MCF 10A (cell line): ENCODE results near the gene MAPK1. TPM values are rescaled to one million over a fixed set of nuclear protein-coding genes. Genes with fewer than 3 reads are reported as not detected.
A peak's percentile ranks its signal among the peaks of the same experiment; 100 is the strongest.

ENCODE experiments used
- BruUV-seq: library from RNA; stranded (reverse); fragments of 400-500 nt; replicated peaks from 2 replicates; lab custom pipeline; 2021; lab: Mats Ljungman, UMichigan
- CTCF ChIA-PET: fragments of 300-600 bp; sonication (Branson Sonifier 250); formaldehyde crosslinking; extraction: SDS; loops from one replicate; lab custom pipeline; 2021; ENCODE audit warnings: antibody characterized with exemption, inconsistent platforms; lab: Yijun Ruan, JAX
- POLR2A ChIA-PET: fragments of 300-600, 350-650 bp; sonication (Branson Sonifier 250); formaldehyde crosslinking; extraction: SDS; loops from one replicate; lab custom pipeline; 2020; ENCODE audit warnings: antibody characterized with exemption, inconsistent platforms; lab: Yijun Ruan, JAX
- DNase-seq: peaks from one replicate; pipeline ENCODE4 v3.0.0-alpha.2; 2018; ENCODE audit not compliant: unreplicated experiment
- H3K27ac Mint-ChIP-seq: one replicate; pipeline ENCODE4 v1.8.0; 2022; ENCODE audit warnings: mild to moderate bottlenecking, low read depth, mixed read lengths; ENCODE audit not compliant: unreplicated experiment
- H3K27me3 Mint-ChIP-seq: one replicate; pipeline ENCODE4 v1.8.0; 2022; ENCODE audit warnings: mixed read lengths; ENCODE audit not compliant: insufficient read depth, unreplicated experiment
- H3K36me3 Mint-ChIP-seq: one replicate; pipeline ENCODE4 v1.8.0; 2022; ENCODE audit warnings: mild to moderate bottlenecking, moderate library complexity, mixed read lengths; ENCODE audit not compliant: insufficient read depth, unreplicated experiment
- H3K4me1 Mint-ChIP-seq: one replicate; pipeline ENCODE4 v1.8.0; 2022; ENCODE audit warnings: mixed read lengths; ENCODE audit not compliant: insufficient read depth, unreplicated experiment
- H3K4me3 Mint-ChIP-seq: one replicate; pipeline ENCODE4 v1.8.0; 2022; ENCODE audit warnings: mild to moderate bottlenecking, moderate library complexity, mixed read lengths; ENCODE audit not compliant: unreplicated experiment
- H3K9me3 Mint-ChIP-seq: one replicate; pipeline ENCODE4 v1.8.0; 2022; ENCODE audit warnings: mixed read lengths; ENCODE audit not compliant: unreplicated experiment
- CTCF ChIP-seq: fragments of 200-600 bp; IDR thresholded peaks from one replicate; pipeline ENCODE4 v1.8.0; 2022; ENCODE audit warnings: antibody characterized with exemption, mild to moderate bottlenecking; ENCODE audit not compliant: unreplicated experiment
- intact Hi-C: fragments of 100-400 bp; cut with micrococcal nuclease; formaldehyde crosslinking; loops from 2 replicates; pipeline ENCODE4 v1.14.1; 2022
- total RNA-seq: library from RNA; stranded (reverse); gene quantifications from 2 replicates; pipeline ENCODE4 v1.2.3, GENCODE V29; 2022

Gene MAPK1
- total RNA-seq, 1 experiment from 2014 or later = 123 TPM

GRCh38 chr22:21768435-21768834 lies 99.0 kb downstream of the MAPK1 start:
- no peak for DNase-seq
- Mint-ChIP-seq H3K27ac (no peak overlapping the region), H3K9me3 (no peaks in the 10 kb centered on the region), H3K27me3 (no peaks in the 10 kb centered on the region), H3K4me3 (no peak overlapping the region), H3K4me1 (no peaks in the 10 kb centered on the region), H3K36me3 (peaks cover 87% of the 10 kb centered on the region)
- ChIA-PET CTCF (interaction anchor here (0.7 kb wide), 1 partner anchor 10 kb away, joined by 3 read pairs; no protein-coding TSS in a partner anchor), POLR2A (interaction anchor here (0.9 kb wide), 1 partner anchor 29 kb away, joined by 3 read pairs; no protein-coding TSS in a partner anchor)
- BruUV-seq = no TSS peak
- intact Hi-C loops = no loop called here
- no peak for TF ChIP-seq CTCF

- CTCF ChIA-PET = interaction anchor here (0.6 kb wide), 1 partner anchor 170 kb away, joined by 3 read pairs; no protein-coding TSS in a partner anchor
- no peak for TF ChIP-seq CTCF
- Mint-ChIP-seq H3K27ac (peak overlapping the region; percentile 16), H3K9me3 (no peaks in the 10 kb centered on the region), H3K36me3 (peaks cover 87% of the 10 kb centered on the region), H3K4me1 (no peaks in the 10 kb centered on the region), H3K27me3 (no peaks in the 10 kb centered on the region), H3K4me3 (no peak overlapping the region)
- intact Hi-C loops = no loop called here
- BruUV-seq = no TSS peak
- DNase-seq = no peak
- POLR2A ChIA-PET = interaction anchor here (0.6 kb wide), 1 partner anchor 66 kb away, joined by 3 read pairs; no protein-coding TSS in a partner anchor
These were observed 100.6 kb downstream of the MAPK1 start for GRCh38 chr22:21766691-21767462.

GRCh38 chr22:21765909-21766529 lies 101.4 kb downstream of the MAPK1 start:
- H3K27ac Mint-ChIP-seq = no peak overlapping the region
- CTCF ChIA-PET = interaction anchor here (0.6 kb wide), 1 partner anchor 171 kb away, joined by 3 read pairs; no protein-coding TSS in a partner anchor
- H3K27me3 Mint-ChIP-seq = no peaks in the 10 kb centered on the region
- no TSS peak for BruUV-seq
- no peaks in the 10 kb centered on the region for H3K9me3 Mint-ChIP-seq
- POLR2A ChIA-PET = interaction anchor here (0.6 kb wide), 1 partner anchor 65 kb away, joined by 3 read pairs; no protein-coding TSS in a partner anchor
- intact Hi-C loops = no loop called here
- H3K36me3 Mint-ChIP-seq = peaks cover 87% of the 10 kb centered on the region
- DNase-seq = no peak
- H3K4me1 Mint-ChIP-seq = no peaks in the 10 kb centered on the region
- H3K4me3 Mint-ChIP-seq = no peak overlapping the region
- no peak for TF ChIP-seq CTCF
